Esophagus squamous epithelium (tissue), 4 donors: Measurements from ENCODE around the gene TRIM46.

ENCODE experiments used
- CTCF ChIP-seq, 6 experiments: fragments of 450-650 bp in 4 of 6; fragments of 200-600 bp in 2 of 6; sonication (generic) in 2 of 6; IDR thresholded peaks; one replicate each; pipeline ENCODE4 v1.5.1; 2016 to 2019; ENCODE audit warnings: antibody characterized with exemption in 6 of 6, mild to moderate bottlenecking in 4 of 6, moderate library complexity in 4 of 6
- POLR2A ChIP-seq, 4 donors: fragments of 450-650 bp; IDR thresholded peaks; one replicate each; pipeline ENCODE4 v1.6.1; 2017; ENCODE audit warnings: antibody characterized with exemption in 4 of 4, mild to moderate bottlenecking in 4 of 4, moderate library complexity in 3 of 4

GRCh38 chr1:155202731-155203515 lies 29.3 kb downstream of the TRIM46 start:
- TF ChIP-seq POLR2A (IDR thresholded peaks at IDR 0.05) (no peak), CTCF (IDR thresholded peaks at IDR 0.05) (no peak)
